Dermis blood vessel endothelial cell (primary cell): Measurements from ENCODE around the gene SLC35E3. TPM values are rescaled to one million over a fixed set of nuclear protein-coding genes. Genes with fewer than 3 reads are reported as not detected.

Experiments
- DNase-seq: peaks from one replicate; pipeline ENCODE4 v3.0.0; 2010
- total RNA-seq: library from RNA; depleted of rRNA; stranded (reverse); fragments of >200 nt; gene quantifications from 2 replicates; pipeline ENCODE4 v1.2.3, GENCODE V29; 2014

The SLC35E3 gene
- total RNA-seq, result 4.6 and 14.0 TPM in 2 replicates

GRCh38 chr12:68745904-68746571 is at the start of gene SLC35E3:
Gene SLC35E3, plus strand, starts transcription at chr12:68746176. Its CDS starts 202 bp downstream, at chr12:68746378.
- DNase-seq, result peak; percentile 91

- DNase-seq, result no peak
These were observed 46.5 kb upstream of the SLC35E3 start for GRCh38 chr12:68699486-68699885.

GRCh38 chr12:68727776-68728175 is 18.2 kb upstream of the SLC35E3 start:
- no peak for DNase-seq

GRCh38 chr12:68733661-68734071 is 12.3 kb upstream of the SLC35E3 start:
- no peak for DNase-seq

- no peak for DNase-seq
These were observed 6.1 kb upstream of the SLC35E3 start for GRCh38 chr12:68739891-68740290.

- DNase-seq, result no peak
These were observed 2.6 kb upstream of the SLC35E3 start for GRCh38 chr12:68743356-68743755.

GRCh38 chr12:68745376-68745903 is 536 bp upstream of the SLC35E3 start:
- no peak for DNase-seq

- peak; percentile 74 for DNase-seq
These were observed 700 bp downstream of the SLC35E3 start for GRCh38 chr12:68746572-68747180.

GRCh38 chr12:68749443-68749842 is 3.5 kb downstream of the SLC35E3 start:
- DNase-seq, result no peak

- DNase-seq, result no peak
These were observed 3.9 kb downstream of the SLC35E3 start for GRCh38 chr12:68749861-68750260.

GRCh38 chr12:68750506-68750905 is 4.5 kb downstream of the SLC35E3 start:
- no peak for DNase-seq

- DNase-seq, result no peak
These were observed 9.7 kb downstream of the SLC35E3 start for GRCh38 chr12:68755536-68756243.

GRCh38 chr12:68759852-68760251 is 13.9 kb downstream of the SLC35E3 start:
- no peak for DNase-seq

- DNase-seq, result no peak
These were observed 14.9 kb downstream of the SLC35E3 start for GRCh38 chr12:68760806-68761441.

- DNase-seq, result no peak
These were observed 15.5 kb downstream of the SLC35E3 start for GRCh38 chr12:68761442-68761812.

- no peak for DNase-seq
These were observed 16.1 kb downstream of the SLC35E3 start for GRCh38 chr12:68761901-68762630.

- DNase-seq, result no peak
These were observed 16.7 kb downstream of the SLC35E3 start for GRCh38 chr12:68762691-68763090.

GRCh38 chr12:68765696-68766095 is 19.7 kb downstream of the SLC35E3 start:
- no peak for DNase-seq

GRCh38 chr12:68766646-68767045 is 20.7 kb downstream of the SLC35E3 start:
- no peak for DNase-seq

GRCh38 chr12:68767191-68767590 is 21.2 kb downstream of the SLC35E3 start:
- DNase-seq, result no peak

- DNase-seq, result no peak
These were observed 22.5 kb downstream of the SLC35E3 start for GRCh38 chr12:68768431-68768939.

- DNase-seq, result no peak
These were observed 24.0 kb downstream of the SLC35E3 start for GRCh38 chr12:68769941-68770340.
